Measurements from ENCODE around the gene BPIFB2.
"Not testable (repeated sequence)": the region's sequence is repeated elsewhere in the genome, so short reads cannot be mapped to it uniquely, and the experiment has no call there.

The BPIFB2 gene

GRCh38 chr20:33042983-33043730 lies 35.7 kb downstream of the BPIFB2 start:
- DNase-seq: no peak

- no peak for DNase-seq
Measured at GRCh38 chr20:33043731-33044181, 36.3 kb downstream of the BPIFB2 start.

GRCh38 chr20:33045129-33045721 lies 37.7 kb downstream of the BPIFB2 start:
- DNase-seq: not testable (repeated sequence)

GRCh38 chr20:33046412-33046811 lies 38.9 kb downstream of the BPIFB2 start:
- no peak for DNase-seq

- DNase-seq: no peak
Measured at GRCh38 chr20:33051333-33051732, 43.8 kb downstream of the BPIFB2 start.

GRCh38 chr20:33053291-33054106 lies 46.0 kb downstream of the BPIFB2 start, which contains the start of gene BPIFB3:
Gene BPIFB3, plus strand, starts transcription at chr20:33053903. Its CDS starts 1,533 bp downstream, at chr20:33055436.
- no peak for DNase-seq

- DNase-seq: no peak
Measured at GRCh38 chr20:33054381-33054780, 46.9 kb downstream of the BPIFB2 start.

- DNase-seq: no peak
Measured at GRCh38 chr20:33054791-33055190, 47.3 kb downstream of the BPIFB2 start.

- no peak for DNase-seq
Measured at GRCh38 chr20:33059136-33059535, 51.6 kb downstream of the BPIFB2 start.

- no peak for DNase-seq
Measured at GRCh38 chr20:33059741-33060390, 52.4 kb downstream of the BPIFB2 start.

- no peak for DNase-seq
Measured at GRCh38 chr20:33061658-33062028, 54.1 kb downstream of the BPIFB2 start.

- no peak for DNase-seq
Measured at GRCh38 chr20:33062105-33062824, 54.8 kb downstream of the BPIFB2 start.

GRCh38 chr20:33062825-33063149 lies 55.3 kb downstream of the BPIFB2 start:
- DNase-seq: no peak

GRCh38 chr20:33063271-33063670 lies 55.8 kb downstream of the BPIFB2 start:
- no peak for DNase-seq

GRCh38 chr20:33064572-33065287 lies 57.2 kb downstream of the BPIFB2 start:
- no peak for DNase-seq

- DNase-seq: no peak
Measured at GRCh38 chr20:33065785-33066184, 58.3 kb downstream of the BPIFB2 start.

GRCh38 chr20:33067806-33068205 lies 60.3 kb downstream of the BPIFB2 start:
- DNase-seq: no peak

GRCh38 chr20:33068251-33068939 lies 60.9 kb downstream of the BPIFB2 start:
- DNase-seq: no peak

GRCh38 chr20:33069673-33070072 lies 62.2 kb downstream of the BPIFB2 start:
- no peak for DNase-seq

GRCh38 chr20:33070111-33071053 lies 62.9 kb downstream of the BPIFB2 start:
- DNase-seq: no peak

Measured in activated T-cell treated with anti-CD3 and anti-CD28 coated beads for 4 hours (primary cell).